A673 (cell line): Measurements from ENCODE around the gene GNG7. TPM values are rescaled to one million over a fixed set of nuclear protein-coding genes. Genes with fewer than 3 reads are reported as not detected.

Source experiments
- BruUV-seq: library from RNA; stranded (reverse); fragments of 400-500 nt; replicated peaks from 2 replicates; lab custom pipeline; 2021; lab: Mats Ljungman, UMichigan
- CTCF ChIA-PET: fragments of 300-600 bp; sonication (Branson Sonifier 250); formaldehyde crosslinking; loops from one replicate; lab custom pipeline; 2022; ENCODE audit warnings: antibody characterized with exemption; lab: Charles Lee
- POLR2A ChIA-PET: fragments of 300-600 bp; sonication (Branson Sonifier 250); formaldehyde crosslinking; loops from one replicate; lab custom pipeline; 2022; ENCODE audit warnings: antibody characterized with exemption; ENCODE audit not compliant: low non-redundant PET; lab: Charles Lee
- DNase-seq: peaks from one replicate; pipeline ENCODE4 v3.0.0-alpha.2; 2015; ENCODE audit warnings: low spot score
- H3K27ac ChIP-seq: fragments of 200-600 bp; sonication (generic); 2 replicates; pipeline ENCODE4 v1.5.1; 2016; ENCODE audit warnings: mixed run types, low read depth, mild to moderate bottlenecking, mixed read lengths, antibody characterized with exemption, low read length; ENCODE audit not compliant: poor library complexity, severe bottlenecking
- H3K27me3 ChIP-seq: fragments of 200-600 bp; sonication (generic); replicated peaks from 2 replicates; pipeline ENCODE4 v1.6.1; 2017; ENCODE audit warnings: mixed run types, low read depth, mild to moderate bottlenecking, mixed read lengths, antibody characterized with exemption, low read length; ENCODE audit not compliant: insufficient read depth, poor library complexity
- H3K36me3 ChIP-seq: fragments of 200-600 bp; sonication (generic); 2 replicates; pipeline ENCODE4 v1.6.1; 2016; ENCODE audit warnings: mixed run types, mild to moderate bottlenecking, mixed read lengths, antibody characterized with exemption, low read length; ENCODE audit not compliant: insufficient read depth, poor library complexity, severe bottlenecking
- H3K4me1 ChIP-seq: fragments of 200-600 bp; sonication (generic); 2 replicates; pipeline ENCODE4 v1.6.1; 2017; ENCODE audit warnings: mixed run types, mild to moderate bottlenecking, mixed read lengths, antibody characterized with exemption, low read length; ENCODE audit not compliant: insufficient read depth, poor library complexity, severe bottlenecking
- H3K4me3 ChIP-seq: fragments of 200-600 bp; sonication (generic); 2 replicates; pipeline ENCODE4 v1.5.1; 2016; ENCODE audit warnings: low read depth, mixed run types, mild to moderate bottlenecking, mixed read lengths, low read length; ENCODE audit not compliant: poor library complexity, severe bottlenecking
- H3K9me3 ChIP-seq: fragments of 200-600 bp; sonication (generic); 2 replicates; pipeline ENCODE4 v1.6.1; 2016; ENCODE audit warnings: mixed run types, low read depth, mild to moderate bottlenecking, mixed read lengths, antibody characterized with exemption, low read length; ENCODE audit not compliant: poor library complexity, severe bottlenecking
- CTCF ChIP-seq: fragments of 300-800, 200-600 bp; sonication (generic); conservative IDR thresholded peaks from 2 replicates; pipeline ENCODE4 v1.5.1; 2017; ENCODE audit warnings: low read depth, mild to moderate bottlenecking, antibody characterized with exemption, low read length, moderate library complexity, mixed read lengths
- EZH2 ChIP-seq: fragments of 200-600 bp; sonication (generic); IDR thresholded peaks from 2 replicates; pipeline ENCODE4 v1.6.1; 2017; ENCODE audit warnings: borderline replicate concordance, low read depth, mild to moderate bottlenecking, mixed read lengths, antibody characterized with exemption, low read length; ENCODE audit not compliant: poor library complexity, severe bottlenecking
- intact Hi-C: fragments of 100-400 bp; cut with micrococcal nuclease; formaldehyde crosslinking; loops from one replicate; pipeline ENCODE4 v1.10.0; 2022; ENCODE audit not compliant: unreplicated experiment
- total RNA-seq: library from RNA; stranded (reverse); gene quantifications from 2 replicates; pipeline ENCODE4 v1.2.3, GENCODE V29; 2021

GNG7 gene
- total RNA-seq, 1 experiment from 2014 or later: 0.30 TPM

- peak overlapping the region; percentile 45 for H3K4me3 ChIP-seq
- no peak for DNase-seq
- BruUV-seq: no TSS peak
- no peak overlapping the region for H3K27ac ChIP-seq
- peaks cover 3% of the 10 kb centered on the region for H3K9me3 ChIP-seq
- peaks cover 2% of the 10 kb centered on the region for H3K4me1 ChIP-seq
- POLR2A ChIA-PET: no interaction called here
- H3K36me3 ChIP-seq: no peaks in the 10 kb centered on the region
- CTCF ChIA-PET: interaction anchor here (0.7 kb wide), 1 partner anchor 90 kb away, joined by 11 read pairs; no protein-coding TSS in a partner anchor
- intact Hi-C loops: no loop called here
- TF ChIP-seq EZH2: no peak
- TF ChIP-seq CTCF: no peak
- peaks cover 5% of the 10 kb centered on the region for H3K27me3 ChIP-seq
Measured at GRCh38 chr19:2488405-2488941, 214.0 kb downstream of the GNG7 start.

DNA sequence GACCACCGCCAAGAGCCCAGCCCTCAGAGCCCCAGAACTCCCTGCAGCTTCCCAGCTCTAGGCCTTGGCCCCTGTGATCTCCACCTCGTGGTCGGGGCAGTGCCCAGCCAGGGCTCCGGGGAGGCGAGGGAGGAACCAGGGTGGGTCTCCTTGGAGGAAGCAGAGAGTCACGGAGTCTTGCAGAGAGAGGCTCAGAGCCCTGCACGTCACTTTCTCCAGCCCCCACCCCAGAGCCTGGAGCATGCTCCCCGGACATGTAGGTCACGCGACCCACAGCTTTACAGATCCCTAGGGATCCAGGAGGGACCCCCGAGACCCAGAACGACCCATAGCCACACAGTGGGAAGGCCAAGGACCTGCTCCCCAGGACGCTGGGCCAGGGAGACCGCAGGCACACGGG lies 214.7 kb downstream of the GNG7 start:
- intact Hi-C loops: no loop called here
- TF ChIP-seq EZH2 (no peak), CTCF (no peak)
- H3K4me1 ChIP-seq: peaks cover 2% of the 10 kb centered on the region
- H3K9me3 ChIP-seq: peaks cover 6% of the 10 kb centered on the region
- no TSS peak for BruUV-seq
- ChIA-PET CTCF (no interaction called here), POLR2A (no interaction called here)
- peaks cover 5% of the 10 kb centered on the region for H3K27me3 ChIP-seq
- DNase-seq: no peak
- no peaks in the 10 kb centered on the region for H3K36me3 ChIP-seq
- H3K4me3 ChIP-seq: no peak overlapping the region
- H3K27ac ChIP-seq: no peak overlapping the region

GRCh38 chr19:2487090-2487489 lies 215.4 kb downstream of the GNG7 start:
- no peak for DNase-seq
- H3K36me3 ChIP-seq: no peaks in the 10 kb centered on the region
- ChIA-PET CTCF (no interaction called here), POLR2A (no interaction called here)
- peaks cover 6% of the 10 kb centered on the region for H3K9me3 ChIP-seq
- intact Hi-C loops: no loop called here
- H3K4me3 ChIP-seq: no peak overlapping the region
- peaks cover 5% of the 10 kb centered on the region for H3K27me3 ChIP-seq
- TF ChIP-seq EZH2 (no peak), CTCF (no peak)
- H3K27ac ChIP-seq: no peak overlapping the region
- H3K4me1 ChIP-seq: peaks cover 2% of the 10 kb centered on the region
- BruUV-seq: no TSS peak
